Measurements from ENCODE around the gene ZC3H14.

- TF ChIP-seq CTCF (IDR thresholded peaks at IDR 0.05) (no peak), EZH2 (IDR thresholded peaks at IDR 0.05; ENCODE audit: borderline replicate concordance, insufficient read depth, low read depth, low read length, poor library complexity, severe bottlenecking) (no peak)
Measured at GRCh38 chr14:88604212-88604611, 41.4 kb downstream of the ZC3H14 start.
